GM18505 (cell line): ENCODE results near the gene RAB28.

ENCODE experiments used
- ATAC-seq: cut with Tn5 transposase; IDR thresholded peaks from one replicate; pipeline ENCODE4 v1.9.1; 2021; ENCODE audit not compliant: unreplicated experiment
- POLR2A ChIP-seq: IDR thresholded peaks from 4 replicates; pipeline ENCODE4 v1.6.1; 2011; ENCODE audit warnings: borderline replicate concordance; ENCODE audit not compliant: insufficient read depth, insufficient read length; ENCODE audit errors: extremely low read depth

The RAB28 gene

GRCh38 chr4:13493793-13494192 is 9.7 kb upstream of the RAB28 start:
- TF ChIP-seq POLR2A: no peak
- no peak for ATAC-seq

DNA sequence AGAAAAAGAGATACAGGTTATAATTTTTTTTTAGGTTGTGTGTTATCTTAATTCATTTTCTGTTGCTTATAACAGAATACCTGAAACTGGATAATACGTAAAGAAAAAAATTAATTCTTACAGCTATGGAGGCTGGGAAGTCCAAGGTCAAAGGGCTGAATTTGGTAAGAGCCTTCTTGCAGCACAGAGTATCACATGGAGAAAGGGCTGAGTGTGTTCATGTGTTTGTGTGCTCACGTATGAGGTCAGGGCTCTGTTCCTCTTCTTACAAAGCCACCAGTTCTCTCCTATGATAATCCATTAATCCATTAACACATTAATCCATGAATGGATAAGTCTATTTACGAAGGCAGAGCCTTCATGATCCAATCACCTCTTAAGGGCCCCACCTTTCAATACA is 8.6 kb upstream of the RAB28 start:
- ATAC-seq: no peak
- no peak for TF ChIP-seq POLR2A

DNA sequence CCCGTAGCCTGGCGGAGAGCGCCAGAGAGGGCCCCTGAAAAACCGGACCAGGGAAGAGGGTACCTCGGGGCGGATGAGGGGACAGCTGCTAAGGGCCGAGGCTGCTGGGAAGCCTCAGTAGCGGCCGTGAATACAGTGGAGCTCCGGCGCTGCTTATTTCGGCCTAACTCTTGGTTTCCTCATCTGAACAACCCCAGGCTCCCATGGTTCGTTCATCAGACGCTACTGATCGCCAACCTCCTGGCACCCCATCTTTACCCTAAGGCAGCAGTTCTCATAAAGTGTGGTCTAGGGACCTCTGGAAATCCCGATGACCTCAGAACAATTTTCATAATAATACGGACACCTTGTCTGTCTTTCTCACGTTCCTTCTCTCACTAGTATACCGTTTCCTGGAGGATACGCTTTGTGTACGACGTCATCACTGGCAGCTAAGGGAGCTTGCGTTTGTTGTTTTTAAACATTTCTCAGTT is 645 bp upstream of the RAB28 start:
- TF ChIP-seq POLR2A: no peak
- ATAC-seq: peak; percentile 31

DNA sequence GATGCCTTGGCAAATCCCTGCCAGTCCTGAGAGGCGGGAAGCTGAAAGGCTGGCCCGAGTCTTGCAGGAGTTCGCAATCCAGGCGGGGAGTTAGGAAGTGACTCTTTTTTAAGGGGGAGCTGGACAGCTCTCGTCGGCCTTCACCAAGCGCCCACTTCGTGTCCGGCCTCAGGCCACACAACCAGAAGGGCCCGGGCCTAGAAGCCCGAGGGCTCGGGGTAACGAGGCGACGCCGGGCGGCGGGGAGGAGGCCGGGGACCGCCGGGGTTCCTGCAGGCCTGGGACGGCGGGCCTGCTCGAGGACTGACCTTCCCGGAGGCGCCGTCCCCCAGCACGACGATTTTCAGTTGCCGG is 395 bp downstream of the RAB28 start:
- TF ChIP-seq POLR2A: no peak
- ATAC-seq: peak; percentile 25

DNA sequence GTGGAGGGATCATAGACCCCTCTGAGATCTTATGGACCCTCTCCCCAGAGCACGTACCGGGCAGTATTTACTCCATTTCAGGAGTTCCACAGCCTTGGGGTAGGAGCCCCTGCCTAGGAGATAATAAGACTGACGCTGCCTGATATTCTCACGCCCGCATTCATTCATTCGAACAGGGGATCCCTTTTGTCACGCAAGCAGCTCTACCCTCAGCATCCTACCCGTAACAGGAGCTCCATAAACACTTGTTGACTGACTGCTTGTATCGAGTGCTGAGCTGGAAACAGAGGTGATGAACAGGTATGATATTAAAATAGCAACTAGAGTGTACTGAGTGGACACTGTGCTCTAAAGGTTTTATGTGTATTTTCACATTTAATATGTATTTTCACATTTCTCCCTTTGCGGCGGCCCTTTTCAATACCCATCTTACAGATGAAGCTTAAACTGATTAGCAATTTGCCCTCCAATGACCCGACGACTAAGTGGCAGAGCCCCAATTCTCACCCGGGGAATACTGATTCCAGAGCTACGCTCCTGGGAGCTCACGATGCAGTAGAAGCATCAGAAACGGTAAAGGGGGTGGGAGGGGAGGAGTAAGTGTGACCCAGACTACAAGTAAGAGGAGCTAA is 888 bp downstream of the RAB28 start:
- no peak for TF ChIP-seq POLR2A
- ATAC-seq: peak; percentile 3

DNA sequence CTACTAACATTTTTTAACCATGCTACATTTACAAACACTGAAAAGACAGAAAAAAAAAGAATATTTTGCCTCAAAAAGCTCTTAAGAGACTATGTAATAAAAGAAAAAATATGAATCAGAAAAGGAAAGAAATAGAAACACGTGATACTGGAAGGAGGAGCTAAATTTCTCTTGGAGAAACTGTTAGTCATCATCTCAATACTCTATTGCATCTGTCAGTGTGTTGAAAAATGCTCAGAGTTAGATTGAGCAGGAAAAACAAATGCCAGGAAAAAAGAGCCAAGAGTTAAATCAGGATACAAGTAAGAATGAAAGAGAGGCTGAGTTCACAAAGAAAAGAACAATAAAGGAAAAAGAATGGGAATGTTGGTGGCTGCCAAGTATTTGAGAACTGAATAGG is 2.6 kb downstream of the RAB28 start:
- no peak for TF ChIP-seq POLR2A
- ATAC-seq: no peak

DNA sequence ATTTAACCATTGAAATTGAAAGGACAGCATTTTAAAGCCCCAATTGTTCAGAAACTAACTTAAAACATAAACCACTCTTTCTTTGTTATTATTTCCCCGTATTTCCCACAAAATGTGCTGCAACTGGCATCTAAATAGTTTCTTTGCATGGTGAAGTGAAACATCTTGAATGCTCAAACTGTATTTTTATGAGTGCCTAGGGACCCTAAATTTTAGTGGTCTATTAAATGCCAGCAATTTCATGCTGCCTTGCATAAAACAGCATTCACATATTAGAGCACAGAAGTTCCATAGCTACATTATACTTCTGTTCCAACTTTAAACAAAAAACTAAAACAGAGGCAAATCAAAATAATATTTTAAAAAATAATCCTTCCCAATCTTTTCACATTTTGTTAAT is 5.4 kb downstream of the RAB28 start:
- ATAC-seq: no peak
- TF ChIP-seq POLR2A: no peak

- no peak for TF ChIP-seq POLR2A
- no peak for ATAC-seq
Observed at GRCh38 chr4:13478131-13478530, 6.0 kb downstream of the RAB28 start.

- ATAC-seq: peak; percentile 73
Observed at GRCh38 chr4:13476915-13477314, 7.2 kb downstream of the RAB28 start.

GRCh38 chr4:13476152-13476551 is 8.0 kb downstream of the RAB28 start:
- no peak for TF ChIP-seq POLR2A
- ATAC-seq: no peak

More at GRCh38 chr4:13476915-13477314, 7.2 kb downstream of the RAB28 start:
- TF ChIP-seq POLR2A: no peak

DNA sequence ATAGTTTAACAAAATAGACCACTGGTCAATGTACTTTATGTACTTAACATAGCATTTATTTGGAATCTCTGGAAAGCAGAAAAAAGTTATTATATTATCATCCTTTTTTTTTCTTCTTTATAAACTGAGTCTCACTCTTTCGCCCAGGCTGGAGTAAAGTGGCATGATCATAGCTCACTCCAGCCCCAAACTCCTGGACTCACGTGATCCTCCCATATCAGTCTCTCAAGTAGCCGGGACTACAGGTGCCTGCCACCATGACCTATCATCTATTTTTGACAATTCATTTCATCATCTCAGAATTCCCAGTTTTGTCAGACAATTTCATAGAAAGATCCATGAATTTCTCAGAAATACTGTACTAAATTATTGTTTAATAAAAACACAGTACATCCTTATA is 12.7 kb downstream of the RAB28 start:
- no peak for TF ChIP-seq POLR2A

DNA sequence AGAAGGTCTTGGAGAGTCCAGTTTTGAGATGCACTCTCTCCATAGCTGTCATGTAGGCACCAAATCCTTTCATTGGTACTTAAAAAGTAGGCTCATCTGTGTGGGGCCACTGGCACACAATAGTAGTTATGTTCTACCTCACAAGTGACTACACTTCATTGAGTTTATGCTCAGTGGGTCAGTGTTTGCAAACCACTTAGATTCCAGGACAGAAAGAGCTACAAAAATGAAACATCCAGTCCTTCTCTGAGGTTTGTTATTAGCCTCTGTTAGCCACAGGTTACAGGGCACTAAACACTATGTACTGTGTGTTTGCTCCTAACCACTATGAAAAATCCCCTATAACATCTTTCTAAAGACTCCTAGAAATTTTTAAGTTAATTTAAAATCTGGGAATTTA is 13.8 kb downstream of the RAB28 start:
- no peak for ATAC-seq
- no peak for TF ChIP-seq POLR2A

More for the DNA sequence above, 12.7 kb downstream of the RAB28 start:
- no peak for ATAC-seq

DNA sequence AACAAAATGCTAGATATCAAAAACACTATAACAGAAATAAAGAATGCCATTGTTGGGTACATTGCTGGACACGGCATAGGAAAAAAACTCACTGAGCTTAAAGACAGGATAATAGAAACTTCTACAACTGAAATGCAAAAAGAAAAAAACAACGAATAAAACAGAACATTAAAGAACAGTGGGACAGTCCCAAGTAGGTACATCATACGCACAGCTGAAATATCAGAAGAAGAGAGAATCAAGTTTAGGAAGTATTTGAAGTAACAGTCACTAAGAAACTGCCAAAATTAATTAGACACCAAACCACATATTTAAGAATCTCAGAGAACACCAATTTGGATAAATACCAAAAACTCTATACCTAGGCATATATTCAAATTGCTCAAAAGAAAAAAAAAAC is 19.2 kb downstream of the RAB28 start:
- TF ChIP-seq POLR2A: no peak
- ATAC-seq: no peak

GRCh38 chr4:13464543-13464942 is 19.6 kb downstream of the RAB28 start:
- TF ChIP-seq POLR2A: no peak
- no peak for ATAC-seq
